HTERT RPE-1 (cell line): Measurements from ENCODE around the gene UBE3C.
"Not testable (repeated sequence)": the region's sequence is repeated elsewhere in the genome, so short reads cannot be mapped to it uniquely, and the experiment has no call there.

ENCODE experiments used
- in situ Hi-C: fragments of 300-500 bp; cut with MboI; formaldehyde crosslinking; loops from 4 replicates; pipeline ENCODE4 v1.14.3; 2020; ENCODE audit warnings: low sequenced_read_pairs

Gene UBE3C

DNA sequence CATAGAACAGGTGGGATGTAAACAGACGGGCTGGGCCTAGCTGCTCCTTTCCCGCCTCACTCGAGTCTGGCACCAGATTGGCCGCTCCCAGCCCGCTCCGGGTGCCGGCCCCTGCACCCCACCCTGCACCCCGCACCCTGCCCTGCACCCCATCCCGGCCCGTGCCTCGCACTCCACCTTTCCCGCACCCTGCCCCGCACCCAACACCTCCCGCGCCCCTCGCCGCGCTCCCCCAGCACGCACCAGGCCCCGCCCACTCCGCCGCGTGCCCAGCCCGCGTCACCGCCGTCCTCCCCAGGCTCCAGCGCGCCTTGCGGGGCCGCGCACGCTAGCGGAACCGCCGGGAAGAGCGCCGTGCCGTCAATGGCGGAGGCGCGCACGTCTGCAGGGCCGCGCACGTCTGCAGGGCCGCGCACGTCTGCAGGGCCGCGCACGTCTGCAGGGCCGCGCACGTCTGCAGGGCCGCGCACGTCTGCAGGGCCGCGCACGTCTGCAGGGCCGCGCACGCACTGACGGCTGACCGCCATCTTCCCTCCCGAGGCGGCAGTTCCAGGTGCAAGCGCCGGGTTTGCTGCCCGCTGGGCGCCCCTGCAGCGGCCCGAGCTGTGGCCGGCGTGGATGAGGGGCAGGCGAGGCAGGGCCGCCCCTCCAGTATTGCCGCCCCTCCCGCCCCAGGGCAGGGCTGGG lies at the start of gene UBE3C:
Gene UBE3C (plus strand): TSS at position 503 of the 687 bp plus-strand sequence. CDS start 347 bp downstream, outside the sequence.
- in situ Hi-C loops: no loop called here

DNA sequence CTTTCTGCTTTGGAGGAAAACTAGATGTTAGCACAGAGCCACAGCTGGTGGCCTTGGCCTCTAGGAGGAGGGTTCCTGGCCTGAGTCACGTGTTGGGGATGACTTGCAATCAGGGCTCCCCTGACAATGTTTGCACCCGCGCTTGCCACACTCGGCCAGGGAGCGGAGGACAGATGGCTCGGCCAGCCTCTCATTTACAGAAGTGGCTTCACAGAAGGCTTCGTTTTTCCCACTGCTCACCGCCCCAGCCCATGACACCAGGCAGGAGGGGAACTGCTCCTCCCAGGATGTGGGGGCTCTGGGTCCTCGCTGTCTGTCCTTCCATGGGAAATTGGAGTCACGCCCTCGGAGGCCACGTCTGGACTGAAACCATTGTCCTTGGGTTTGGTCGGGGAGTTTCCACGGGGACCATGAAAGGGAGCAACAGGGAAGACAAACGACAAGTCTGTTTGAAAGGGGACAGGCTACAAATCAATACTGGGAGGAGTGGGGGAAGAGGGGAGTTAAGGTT lies 49.6 kb upstream of the UBE3C start:
- in situ Hi-C loops: no loop called here

DNA sequence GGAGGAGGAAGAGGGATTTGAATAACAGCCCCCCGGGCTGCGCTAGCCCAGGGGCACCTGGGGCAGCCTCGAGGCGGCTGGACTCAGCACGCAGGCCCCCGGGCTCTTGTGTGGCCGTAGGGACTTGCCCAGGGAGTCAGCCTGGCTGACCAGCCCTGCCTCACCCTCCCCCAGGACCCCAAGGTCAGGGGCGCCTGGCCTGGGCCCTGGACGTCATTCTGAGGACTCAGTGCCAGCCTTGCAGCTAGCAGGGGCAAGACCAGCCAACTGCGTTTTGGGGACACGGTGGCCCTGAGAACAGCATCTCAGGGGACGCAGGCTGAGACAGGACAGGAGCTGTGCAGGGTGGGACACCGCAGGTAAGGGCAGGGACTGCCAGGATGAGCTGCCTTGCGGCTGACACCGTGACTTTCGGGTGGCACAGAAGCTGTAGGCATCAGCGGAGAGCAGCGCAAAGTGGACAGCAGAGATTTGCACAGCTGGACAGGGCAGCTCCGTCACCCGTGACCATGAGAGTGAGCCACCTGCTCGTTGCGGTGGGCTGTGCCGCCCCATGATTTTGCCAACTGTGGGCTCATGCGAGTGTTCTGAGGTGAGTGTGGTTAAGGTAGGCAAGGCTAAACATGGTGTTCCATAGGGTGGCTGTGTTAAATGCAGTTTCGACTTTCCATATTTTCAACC lies 48.1 kb upstream of the UBE3C start:
- in situ Hi-C loops: no loop called here

DNA sequence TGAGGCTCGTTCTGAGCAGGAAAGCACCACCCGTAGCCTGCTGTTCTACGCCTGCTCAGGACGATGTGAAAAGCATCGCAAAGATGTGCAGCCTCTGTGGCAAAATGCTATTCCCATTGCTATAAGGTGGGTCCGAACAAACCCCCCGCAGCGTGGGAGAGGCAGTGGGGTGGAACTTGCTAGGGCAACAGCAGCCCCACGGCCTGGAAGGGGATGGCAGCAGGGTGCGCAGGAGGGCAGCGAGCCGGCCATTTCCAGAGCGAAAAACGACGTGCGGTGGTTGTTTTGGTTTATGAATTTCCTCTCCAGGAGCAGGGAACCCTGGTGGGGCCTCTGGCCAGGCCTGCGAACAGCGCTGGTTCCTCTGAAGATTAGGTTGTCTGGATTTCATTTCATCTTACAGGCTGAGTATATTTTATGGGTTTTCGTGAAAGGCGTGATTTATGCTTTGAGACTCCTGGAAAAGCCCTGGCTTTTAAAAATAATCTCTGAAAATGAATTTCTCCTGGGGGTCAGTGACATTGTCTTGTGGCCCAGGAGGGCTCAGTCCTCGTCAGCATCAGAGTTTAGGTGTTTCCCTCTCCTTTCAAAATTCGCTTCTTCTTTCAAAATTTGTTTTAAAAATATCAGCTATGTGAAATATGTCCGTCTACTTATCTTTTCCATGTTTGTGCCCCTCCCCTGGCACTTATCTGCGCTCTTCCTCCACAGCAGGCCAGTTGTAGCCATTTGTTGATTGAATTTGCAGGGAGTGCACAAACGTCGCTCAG lies 42.3 kb upstream of the UBE3C start:
- in situ Hi-C loops: no loop called here

DNA sequence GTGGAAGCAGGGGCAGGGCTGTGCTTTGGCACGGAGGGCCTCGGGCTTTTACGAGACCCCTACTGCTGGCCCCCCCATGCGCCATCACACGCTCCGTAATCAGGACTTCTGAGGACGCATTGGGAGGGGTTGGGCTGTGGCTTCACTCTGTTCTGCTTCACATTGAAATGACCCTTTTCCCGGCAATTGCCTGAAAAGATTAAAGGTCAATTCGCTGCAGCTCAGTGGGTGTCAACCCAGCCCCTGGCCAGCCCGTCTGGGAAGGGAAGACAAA lies 41.7 kb upstream of the UBE3C start:
- in situ Hi-C loops: no loop called here

DNA sequence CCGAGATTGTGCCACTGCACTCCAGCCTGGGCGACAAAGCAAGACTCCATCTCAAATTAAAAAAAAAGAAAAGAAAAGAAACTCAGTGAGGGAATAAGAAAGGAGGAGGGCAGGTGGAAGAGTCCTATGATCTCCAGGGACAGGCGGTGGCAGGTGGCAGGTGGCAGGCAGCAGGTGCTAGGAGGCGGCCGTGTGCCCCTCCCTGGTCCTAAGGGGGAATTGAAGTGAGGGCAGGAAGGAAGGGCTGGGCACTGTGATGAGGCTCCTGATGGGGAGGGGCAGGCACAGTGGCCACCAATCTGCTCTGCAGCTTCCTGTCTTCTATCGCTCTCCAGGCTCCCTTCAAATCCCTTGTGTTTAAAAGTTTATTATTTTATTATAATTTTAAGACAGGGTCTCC lies 41.2 kb upstream of the UBE3C start:
- in situ Hi-C loops: no loop called here

DNA sequence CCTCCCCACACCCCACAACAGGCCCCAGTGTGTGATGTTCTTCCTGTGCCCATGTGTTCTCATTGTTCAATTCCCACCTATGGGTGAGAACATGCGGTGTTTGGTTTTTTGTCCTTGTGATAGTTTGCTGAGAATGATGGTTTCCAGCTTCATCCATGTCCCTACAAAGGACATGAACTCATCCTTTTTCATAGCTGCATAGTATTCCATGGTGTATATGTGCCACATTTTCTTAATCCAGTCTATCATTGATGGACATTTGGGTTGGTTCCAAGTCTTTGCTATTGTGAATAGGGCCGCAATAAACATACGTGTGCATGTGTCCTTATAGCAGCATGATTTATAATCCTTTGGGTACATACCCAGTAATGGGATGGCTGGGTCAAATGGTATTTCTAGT lies 38.7 kb upstream of the UBE3C start:
- in situ Hi-C loops: not testable (repeated sequence)

DNA sequence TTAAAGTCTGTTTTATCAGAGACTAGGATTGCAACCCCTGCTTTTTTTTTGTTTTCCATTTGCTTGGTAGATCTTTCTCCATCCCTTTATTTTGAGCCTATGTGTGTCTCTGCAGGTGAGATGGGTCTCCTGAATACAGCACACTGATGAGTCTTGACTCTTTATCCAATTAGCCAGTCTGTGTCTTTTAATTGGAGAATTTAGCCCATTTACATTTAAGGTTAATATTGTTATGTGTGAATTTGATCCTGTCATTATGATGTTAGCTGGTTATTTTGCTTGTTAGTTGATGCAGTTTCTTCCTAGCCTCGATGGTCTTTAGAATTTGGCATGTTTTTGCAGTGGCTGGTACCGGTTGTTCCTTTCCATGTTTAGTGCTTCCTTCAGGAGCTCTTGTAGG lies 35.1 kb upstream of the UBE3C start:
- in situ Hi-C loops: not testable (repeated sequence)

DNA sequence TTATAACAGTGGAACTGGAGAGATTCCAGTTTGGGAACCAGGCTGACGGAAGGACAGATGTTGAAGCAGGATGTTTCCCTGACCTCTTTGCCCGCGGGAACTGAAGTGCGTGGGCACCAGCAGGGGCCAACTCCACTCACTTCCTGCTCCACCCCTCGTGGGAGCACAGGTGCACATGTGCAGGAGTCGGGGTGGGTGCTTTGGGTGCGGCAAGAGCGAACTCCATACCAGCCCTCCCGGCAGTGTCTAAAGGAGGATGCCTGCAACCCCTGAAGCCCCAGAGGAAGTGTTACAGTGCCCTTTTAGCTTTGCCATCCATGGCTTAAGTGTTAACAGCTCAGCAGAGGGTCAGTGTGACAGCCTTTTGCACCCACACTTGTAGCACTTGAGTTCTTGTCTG lies 27.4 kb upstream of the UBE3C start:
- in situ Hi-C loops: no loop called here

DNA sequence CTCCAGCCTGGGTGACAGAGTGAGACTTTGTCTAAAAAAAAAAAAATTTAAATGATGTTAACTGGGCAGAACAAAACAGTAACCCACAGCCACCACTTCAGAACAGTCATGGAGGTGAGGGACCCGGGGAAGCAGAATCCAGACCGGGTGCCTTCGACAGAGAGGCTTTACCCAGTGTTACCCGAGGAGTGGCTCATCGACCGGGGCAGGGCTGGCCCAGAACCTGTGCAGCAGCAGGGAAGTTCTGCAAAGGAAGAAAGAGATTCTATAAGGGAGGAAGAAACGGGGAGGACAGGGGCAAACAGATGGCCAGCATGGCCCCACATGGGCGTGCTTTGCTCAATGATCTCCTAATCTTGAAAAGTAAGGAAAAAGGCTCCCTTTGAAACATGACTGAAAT lies 26.0 kb upstream of the UBE3C start:
- in situ Hi-C loops: no loop called here

DNA sequence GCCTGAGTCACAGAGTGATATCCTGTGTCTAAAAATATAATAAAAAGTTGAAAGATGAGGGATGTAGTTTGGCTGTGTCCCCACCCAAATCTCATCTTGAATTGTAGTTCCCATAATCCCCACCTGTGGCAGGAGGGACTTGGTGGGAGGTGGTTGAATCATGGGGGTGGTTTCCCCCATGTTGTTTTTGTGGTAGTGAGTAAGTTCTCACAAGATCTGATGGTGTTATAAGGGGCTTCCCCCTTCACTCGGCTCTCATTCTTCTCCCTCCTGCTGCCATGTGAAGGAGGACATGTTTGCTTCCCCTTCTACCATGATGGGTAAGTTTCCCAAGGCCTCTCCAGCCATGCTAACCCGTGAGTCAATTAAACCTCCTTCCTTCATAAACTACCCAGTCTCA lies 25.1 kb upstream of the UBE3C start:
- in situ Hi-C loops: no loop called here

DNA sequence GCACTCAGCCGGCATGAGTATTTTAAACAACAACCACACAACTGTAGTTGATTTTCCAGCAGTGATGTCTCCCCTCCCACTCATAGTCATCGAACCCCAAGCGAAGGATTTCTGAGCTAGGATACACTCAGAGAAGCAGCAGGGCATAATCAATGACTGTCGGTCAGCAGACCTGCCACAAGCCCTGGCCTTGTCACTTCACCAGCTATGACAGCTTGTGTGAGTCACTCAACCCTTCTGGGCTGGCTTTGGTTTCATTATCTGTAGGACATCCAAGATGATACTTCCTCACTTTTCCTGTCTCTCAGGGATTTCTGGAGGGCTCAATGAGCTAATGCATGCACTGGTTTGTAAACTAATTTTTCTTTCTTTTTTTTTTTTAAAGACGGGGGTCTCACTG lies 22.0 kb upstream of the UBE3C start:
- in situ Hi-C loops: no loop called here

DNA sequence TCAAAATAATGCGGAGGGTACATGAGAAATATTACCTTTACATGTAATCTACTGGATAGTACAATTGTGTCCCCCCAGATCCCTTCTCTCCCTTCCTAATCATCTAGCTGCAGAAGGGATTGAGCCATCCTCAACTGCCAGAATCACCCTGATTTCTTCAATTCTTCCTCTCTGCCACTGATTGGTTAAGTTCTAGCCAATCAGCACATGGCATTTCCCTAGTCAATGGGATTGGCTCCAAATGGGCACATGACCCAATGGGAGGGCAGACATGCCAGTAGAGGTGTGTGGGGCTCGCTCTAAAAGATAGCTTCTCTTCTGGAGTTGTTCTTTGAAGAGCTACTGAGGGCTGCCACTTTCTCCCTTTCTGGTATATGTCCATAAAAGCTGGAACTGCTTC lies 20.9 kb upstream of the UBE3C start:
- in situ Hi-C loops: no loop called here

DNA sequence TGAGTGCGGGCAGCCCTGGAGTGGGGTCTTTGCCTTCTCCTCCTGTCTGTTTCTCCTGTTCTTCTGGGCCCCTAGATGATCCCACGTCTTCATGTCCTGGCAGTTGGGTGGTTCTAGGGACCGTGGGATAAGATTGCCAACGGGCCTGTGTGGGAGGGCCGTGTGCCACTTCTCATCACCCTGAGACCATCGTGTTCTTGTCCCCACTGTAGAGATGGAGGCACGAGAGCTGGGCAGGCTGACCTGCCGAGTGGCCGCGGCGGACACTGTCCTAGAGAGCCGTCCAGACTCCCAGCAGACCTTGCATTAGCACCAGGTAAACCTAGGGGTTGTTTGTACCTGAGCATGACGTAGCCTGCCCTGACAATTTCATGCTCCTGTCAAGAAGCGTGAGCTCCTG lies 18.5 kb upstream of the UBE3C start:
- in situ Hi-C loops: no loop called here

DNA sequence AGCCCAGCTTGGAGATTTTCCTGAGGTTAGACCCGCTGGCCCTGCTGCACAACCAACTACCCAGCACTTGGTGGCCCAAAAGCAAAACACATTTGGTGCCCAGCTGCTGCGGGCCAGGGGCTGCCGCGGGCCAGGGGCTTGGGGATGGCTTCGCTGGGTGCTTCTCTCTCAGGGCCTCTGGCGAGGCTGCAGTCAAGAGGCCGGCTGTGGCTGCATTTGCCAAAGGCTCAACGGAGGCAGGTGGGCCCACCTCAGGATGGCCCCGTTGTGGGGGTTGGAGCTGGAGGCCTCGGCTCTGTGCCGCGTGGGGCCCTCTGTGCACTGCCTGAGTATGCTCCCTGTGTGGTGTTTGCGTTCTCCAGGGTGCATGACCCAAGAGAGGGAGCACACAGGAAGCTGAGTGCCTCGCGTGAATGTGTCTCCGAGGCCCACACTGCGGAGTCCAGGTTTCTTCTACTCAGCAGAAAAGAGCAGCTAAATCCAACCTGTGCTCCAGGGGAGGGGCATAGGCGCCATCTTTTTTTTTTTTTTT lies 17.5 kb upstream of the UBE3C start:
- in situ Hi-C loops: no loop called here

DNA sequence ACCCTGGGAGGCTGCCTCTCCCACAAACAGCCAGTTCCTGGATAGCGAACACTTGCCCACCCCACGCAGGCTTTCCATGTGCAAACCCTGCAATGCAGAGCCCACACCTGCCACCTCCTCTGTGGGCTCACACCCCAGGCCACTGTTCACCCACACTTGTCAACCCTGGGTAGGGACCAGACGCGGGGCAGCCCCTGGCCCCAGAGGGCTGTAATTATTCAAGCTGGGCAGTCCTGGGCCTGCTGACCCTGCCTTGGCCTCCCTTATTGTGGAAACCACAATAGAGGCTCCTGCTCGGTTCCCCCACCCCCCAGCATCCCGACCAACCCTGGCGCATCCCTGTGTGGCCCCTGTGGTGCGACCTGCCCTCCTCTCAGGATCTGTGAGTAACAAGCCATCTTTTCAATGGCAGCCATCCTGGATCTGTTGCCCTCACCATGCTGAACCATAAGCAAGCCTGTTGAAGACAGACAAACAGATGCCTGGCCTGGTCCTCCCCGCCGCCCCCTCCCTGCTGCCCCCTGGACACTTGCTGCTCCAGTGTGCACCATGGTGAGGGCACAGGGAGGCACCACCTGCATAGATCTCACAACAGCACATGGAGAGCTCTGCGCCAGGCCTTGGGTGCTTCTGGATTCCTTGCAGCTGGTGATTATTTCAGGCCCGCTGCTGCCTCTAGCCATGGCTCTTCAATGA lies 15.8 kb upstream of the UBE3C start:
- in situ Hi-C loops: no loop called here

DNA sequence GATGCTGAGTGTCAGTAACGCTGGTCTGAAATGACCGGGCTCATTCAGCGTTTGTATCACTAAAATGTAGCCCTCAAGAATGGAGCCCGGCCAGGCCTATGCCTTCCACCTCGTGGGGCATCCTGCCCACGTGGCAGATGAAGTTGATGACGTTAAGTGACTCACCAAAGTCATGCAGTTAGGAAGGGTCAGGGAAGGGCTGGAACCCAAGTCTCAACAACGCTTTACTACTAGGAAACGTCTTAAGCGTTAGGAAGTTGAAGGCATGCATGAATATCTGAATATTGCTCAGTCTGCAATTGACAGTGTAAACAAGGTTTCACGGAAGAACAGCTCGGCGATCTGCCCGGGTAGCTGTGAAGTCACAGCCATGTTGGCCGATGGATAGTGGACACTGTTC lies 14.0 kb upstream of the UBE3C start:
- in situ Hi-C loops: no loop called here

DNA sequence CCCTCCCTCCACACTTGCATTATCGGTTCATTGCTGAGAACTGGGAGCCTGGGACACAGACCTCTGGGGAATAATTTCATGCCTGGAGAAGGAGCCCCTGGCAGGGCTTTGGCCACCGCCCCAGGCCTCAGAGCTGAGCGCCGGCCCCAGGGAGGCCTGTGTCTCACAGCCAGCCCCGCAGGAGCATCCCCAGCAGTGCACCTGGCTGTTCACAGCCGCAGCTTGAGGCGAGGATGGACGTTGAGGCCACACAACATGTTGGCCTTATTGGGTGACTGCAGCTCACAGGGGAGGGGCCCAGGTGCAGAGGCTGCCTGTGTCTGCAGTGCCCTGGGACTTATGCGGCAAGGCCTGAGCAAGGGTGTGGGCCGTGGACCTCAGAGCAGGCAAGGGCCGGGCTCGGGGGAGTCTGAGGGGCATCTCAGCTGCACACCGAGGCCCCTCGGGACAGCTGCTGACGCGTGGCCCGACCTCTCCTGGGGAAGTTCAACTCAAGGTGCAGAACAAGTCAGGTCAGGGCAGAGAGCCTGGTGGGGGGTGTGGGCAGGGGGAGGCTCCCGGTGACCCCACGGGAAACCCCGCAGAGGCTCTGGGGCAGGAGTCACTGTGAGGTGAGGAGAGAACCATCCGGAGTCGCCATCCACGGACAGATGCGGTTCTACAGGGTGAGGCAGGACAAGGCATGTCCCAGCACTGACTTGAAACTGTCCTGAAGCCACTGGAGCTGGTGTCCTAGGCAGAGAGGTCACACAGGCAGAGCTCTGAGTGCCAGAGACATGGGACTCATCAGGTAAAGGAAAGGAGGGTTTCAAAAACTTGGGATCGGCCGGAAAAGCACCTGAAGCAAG lies 13.1 kb upstream of the UBE3C start:
- in situ Hi-C loops: no loop called here

DNA sequence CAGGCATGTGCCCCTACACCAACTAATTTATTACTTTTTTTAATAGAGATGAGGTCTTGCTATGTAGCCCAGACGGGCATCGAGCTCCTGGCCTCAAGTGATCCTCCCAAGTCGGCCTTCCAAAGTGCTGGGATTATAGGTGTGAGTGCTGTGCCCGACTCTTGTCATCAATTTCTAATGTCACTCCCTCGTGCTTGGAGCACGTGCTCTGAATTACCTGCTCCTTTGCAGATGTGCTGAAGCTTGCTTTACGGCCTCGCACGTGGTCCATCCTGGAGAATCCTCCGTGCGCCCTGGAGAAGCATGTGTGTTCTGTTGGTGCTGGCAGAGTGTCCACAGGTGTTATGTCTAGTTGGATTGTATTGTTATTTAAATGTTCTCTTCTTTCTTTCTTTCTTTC lies 11.8 kb upstream of the UBE3C start:
- in situ Hi-C loops: no loop called here

DNA sequence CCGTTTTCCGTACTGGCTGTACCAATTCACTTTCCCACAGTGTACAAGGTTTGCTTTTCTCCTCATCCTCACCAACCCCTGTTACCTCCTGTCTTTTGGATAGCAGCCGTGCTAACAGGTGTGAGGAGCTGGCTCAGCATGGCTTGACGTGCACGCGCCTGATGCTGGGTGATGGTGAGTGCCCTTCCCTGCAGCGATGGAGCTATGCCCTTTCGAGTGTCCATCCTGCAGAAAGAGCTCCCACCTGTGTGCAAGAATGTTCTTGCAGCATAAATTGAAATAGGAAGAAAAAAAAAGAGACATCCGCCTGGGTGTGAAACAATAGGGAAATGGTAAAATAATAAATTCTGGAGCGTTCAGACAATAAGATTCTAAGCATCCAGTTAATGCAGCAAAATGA lies 9.5 kb upstream of the UBE3C start:
- in situ Hi-C loops: no loop called here
